GM21723 (cell line): ENCODE measurements around the gene PDSS2.
"Not testable (repeated sequence)": the region's sequence is repeated elsewhere in the genome, so short reads cannot be mapped to it uniquely, and the experiment has no call there.

ENCODE experiments used
- ATAC-seq: cut with Tn5 transposase; IDR thresholded peaks from one replicate; pipeline ENCODE4 v1.9.1; 2021; ENCODE audit warnings: mild to moderate bottlenecking, moderate library complexity; ENCODE audit not compliant: unreplicated experiment

The PDSS2 gene

DNA sequence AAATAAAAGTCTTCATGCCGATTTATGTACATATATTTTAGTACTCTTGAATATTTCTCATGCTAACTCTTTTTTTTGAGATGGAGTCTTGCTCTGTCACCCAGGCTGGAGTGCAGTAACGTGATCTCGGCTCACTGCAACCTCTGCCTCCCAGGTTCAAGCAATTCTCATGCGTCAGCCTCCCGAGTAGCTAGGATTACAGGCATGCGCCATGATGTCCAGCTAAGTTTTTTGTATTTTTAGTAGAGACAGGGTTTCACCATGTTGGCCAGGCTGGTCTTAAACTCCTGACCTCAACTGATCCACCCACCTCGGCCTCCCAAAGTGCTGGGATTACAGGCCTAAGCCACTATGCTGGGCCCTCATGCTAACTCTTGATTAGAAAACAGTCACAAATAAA, 179.4 kb downstream of the PDSS2 start:
- ATAC-seq, result not testable (repeated sequence)

GRCh38 chr6:107275330-107275865, 184.0 kb downstream of the PDSS2 start:
- no peak for ATAC-seq

DNA sequence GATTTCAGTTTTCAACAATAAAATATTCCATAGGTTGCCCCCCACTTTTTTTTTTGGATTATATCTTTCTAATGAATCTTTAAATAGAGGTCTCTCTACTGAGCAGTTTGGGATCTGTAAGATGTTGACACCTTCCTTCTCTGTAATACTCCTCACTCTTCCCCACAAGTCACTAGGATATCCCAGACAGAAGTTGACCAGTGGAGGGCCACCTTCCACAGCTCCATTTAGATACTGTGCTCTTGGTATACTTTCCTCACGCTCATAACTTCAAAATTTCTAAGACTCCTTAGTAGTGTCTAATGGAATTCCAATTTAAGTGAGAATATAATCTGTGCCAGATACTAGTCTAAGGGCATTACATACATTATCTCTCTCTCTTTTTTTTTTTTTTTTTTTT, 185.1 kb downstream of the PDSS2 start:
- ATAC-seq, result no peak

DNA sequence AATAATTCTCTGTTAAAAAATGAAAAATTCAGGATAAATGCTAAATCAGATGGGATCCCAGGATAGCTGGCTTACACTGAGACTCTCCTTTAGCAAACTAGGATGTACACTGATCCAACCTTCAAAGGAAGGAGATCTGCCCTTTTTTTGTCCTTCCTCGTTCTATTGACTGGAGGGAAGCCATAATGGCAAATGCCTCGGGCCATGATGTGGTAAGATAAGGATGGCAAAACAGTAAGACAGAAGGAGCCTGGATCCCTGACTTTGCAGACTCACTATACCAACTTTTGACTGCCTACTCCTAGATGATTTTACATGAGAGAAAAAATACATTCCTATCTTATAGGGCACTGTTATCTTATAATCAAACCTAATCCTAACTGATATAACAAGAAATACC, 187.1 kb downstream of the PDSS2 start:
- no peak for ATAC-seq

DNA sequence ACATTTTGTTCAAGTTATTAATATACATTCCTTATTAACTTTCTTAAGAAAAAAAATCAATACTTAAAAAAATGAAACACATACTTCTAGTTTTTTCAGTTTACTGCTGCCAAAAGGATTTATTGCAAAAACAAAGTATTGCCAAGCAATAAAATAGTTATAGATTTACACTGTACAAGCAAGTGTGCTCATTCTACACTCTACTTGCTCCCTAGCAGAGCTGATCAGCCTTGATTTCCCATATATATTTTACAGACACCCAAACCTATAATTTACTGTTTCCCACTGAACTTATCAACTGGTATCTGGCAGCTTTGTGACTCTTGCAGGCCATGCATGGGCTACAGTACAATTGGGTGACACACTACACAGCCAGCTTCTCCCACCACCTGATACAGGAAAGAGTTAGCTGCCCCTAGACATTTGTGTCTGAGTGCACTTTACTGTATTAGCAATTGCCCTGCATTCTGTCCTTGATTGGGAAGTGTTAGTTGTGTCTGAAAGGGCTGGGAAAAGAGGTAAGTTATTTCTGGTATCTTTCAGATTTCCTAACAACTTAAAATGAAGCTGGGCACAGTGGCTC, 188.1 kb downstream of the PDSS2 start:
- no peak for ATAC-seq

DNA sequence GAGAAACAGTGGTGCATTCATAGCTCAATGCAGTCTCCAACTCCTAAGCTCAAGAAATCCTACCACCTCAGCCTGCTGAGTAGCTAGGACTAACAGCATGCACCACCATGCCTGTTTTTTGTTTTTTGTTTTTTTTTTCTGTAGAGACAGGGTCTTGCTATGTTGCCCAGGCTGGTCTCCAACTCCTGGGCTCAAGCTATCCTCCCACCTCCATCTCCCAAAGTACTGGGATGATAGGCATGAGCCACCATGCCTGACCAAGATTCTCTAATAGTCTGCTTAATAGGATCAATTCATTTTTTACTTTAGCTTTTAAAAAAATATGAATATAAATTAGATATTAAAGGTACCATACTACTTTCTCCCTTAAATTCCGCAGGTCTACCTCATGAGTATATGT, 191.7 kb downstream of the PDSS2 start:
- ATAC-seq, result no peak

GRCh38 chr6:107267006-107267405, 192.4 kb downstream of the PDSS2 start:
- ATAC-seq, result no peak

DNA sequence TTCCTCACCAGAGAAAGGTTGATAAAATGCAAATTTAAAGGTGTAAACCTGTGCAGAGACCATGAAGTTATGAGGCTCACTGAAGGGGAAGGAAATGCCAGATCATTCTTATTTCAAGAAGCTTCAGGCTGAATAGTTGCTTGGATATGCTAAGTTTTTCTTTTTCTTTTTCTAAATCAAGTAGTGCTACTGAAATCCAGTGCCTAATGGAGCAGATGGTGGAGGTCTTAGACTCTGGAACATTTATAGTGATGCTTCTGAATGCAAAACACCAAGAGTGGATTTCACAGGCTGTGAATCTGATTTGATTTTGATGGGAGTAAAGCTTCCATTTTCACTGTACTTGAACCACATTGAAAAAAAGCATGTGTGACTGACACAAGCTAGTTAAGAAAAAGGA, 192.8 kb downstream of the PDSS2 start:
- ATAC-seq, result no peak

GRCh38 chr6:107264357-107264840, 195.0 kb downstream of the PDSS2 start:
- no peak for ATAC-seq

- ATAC-seq, result no peak
Measured at GRCh38 chr6:107259951-107260350, 199.4 kb downstream of the PDSS2 start.

DNA sequence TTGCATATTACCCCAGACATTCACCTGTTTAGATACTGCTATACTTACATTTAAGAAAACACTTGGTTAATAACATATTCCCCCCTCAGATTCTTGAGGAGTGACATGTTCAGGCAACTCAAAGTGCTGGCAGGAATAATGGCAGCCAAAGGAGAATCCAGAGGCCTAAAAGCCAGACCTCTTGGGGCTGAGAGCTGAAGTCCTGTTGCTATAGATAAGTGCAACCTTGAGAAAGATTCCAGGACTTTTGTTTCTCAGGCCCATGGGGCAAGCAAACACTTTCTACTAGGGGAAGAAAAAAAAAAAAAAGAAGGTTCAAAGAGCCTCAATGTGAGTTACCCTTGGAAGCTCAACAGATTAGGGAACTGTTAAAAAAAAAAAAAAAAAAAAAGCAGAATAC, 211.2 kb downstream of the PDSS2 start:
- no peak for ATAC-seq

GRCh38 chr6:107246972-107247615, 212.3 kb downstream of the PDSS2 start:
- ATAC-seq, result no peak

DNA sequence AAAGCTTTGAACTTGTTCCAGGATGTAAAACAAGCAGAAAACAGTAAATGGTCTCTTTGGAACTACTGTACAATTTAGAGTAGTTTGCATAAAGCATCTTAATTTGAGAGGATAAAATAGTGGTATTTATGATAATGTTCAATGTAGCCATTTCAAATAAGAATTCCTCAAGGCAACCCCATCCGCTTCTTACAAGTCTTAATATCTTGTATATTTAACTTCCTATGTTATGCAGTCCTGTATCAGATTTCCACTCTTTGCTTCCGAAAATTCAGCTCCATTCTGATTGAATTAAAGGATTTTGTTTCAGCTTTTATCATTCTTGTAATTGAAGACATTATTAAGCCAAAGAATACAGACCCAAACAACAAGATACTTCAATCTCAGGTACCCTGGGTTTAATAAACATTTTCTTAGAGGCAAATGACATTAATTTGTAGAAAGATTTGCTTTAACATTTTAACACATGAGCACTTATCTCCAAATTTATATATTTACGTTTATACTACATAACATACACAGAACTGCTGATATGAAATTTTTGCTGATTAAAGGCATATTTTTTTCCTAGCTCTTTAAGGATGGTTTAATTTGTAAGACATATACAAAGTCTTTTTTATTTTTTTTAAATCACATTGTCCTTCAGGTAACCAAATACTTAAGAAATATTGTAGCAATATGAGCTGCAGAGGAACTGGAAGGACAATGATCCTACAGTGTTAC, 213.0 kb downstream of the PDSS2 start:
- no peak for ATAC-seq

- ATAC-seq, result no peak
Measured at GRCh38 chr6:107244742-107245480, 214.5 kb downstream of the PDSS2 start.

DNA sequence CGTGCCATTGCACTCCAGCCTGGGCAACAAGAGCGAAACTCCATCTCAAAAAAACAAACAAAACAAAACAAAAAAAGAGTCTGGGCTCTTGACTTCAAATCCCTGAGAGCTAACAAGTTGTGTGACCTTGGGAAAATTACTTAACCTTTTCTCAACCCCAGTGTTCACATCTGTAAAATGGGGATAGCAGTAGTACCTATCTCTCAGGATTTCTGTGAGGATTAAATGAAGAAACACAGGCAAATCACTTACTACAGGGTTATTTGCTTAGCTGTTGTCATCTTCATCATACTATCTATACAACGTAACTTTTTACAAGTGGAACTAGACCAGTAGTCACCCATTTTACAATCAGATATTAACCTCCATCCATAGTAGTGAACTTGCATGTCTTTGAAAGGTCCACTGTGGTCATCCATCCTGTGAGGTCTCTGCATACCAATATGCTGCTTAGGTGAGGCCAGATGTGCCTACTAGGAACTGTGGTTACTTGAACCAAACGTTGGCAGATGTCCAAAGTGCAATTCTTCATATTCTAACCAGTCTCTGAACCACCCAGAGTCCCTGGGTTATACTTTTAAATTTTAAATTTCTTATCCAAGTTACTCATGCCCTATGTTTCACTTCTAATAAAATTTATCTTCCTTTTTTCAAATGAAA, 215.2 kb downstream of the PDSS2 start:
- ATAC-seq, result no peak

- ATAC-seq, result no peak
Measured at GRCh38 chr6:107243471-107243870, 215.9 kb downstream of the PDSS2 start.

- no peak for ATAC-seq
Measured at GRCh38 chr6:107237992-107238660, 221.2 kb downstream of the PDSS2 start.

DNA sequence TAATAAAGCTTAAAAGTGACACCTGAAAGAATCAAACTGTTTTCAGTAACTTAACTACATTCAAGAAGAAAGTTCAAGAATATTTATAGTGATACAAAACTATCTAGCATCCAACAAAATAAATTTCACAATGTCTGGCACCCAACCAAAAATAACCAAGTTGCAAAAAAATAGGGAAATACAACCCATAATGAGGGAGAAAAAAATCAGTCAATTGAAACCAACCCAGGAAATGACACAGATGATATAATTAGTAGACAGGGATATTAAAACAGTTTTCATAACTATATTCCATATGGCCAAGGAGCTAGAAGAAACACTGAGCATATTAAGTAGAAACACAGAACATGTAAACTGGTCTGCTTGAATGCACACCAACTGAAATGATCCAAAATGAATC, 223.9 kb downstream of the PDSS2 start:
- ATAC-seq, result no peak

GRCh38 chr6:107235007-107235406, 224.4 kb downstream of the PDSS2 start:
- ATAC-seq, result no peak

DNA sequence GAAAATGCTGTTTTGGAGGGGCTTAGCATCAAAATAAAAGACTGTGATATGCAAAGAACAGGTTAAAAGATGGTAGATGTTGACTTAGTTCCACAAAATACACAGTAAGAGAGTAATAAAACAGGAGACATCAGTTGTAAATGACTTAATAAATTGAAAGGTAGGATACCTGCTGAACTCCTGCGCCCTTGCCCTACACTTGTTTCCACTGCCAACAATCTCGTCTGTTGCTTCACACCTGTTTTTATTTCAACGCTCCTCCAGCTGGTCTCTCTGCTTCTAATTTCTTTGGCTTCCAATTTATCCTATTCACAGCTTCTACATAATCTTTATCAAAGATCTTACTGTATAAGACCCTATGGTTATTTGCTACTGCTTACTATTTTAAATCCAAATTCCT, 228.1 kb downstream of the PDSS2 start:
- no peak for ATAC-seq
